ENCODE measurements around the gene DSCAML1.

DNA sequence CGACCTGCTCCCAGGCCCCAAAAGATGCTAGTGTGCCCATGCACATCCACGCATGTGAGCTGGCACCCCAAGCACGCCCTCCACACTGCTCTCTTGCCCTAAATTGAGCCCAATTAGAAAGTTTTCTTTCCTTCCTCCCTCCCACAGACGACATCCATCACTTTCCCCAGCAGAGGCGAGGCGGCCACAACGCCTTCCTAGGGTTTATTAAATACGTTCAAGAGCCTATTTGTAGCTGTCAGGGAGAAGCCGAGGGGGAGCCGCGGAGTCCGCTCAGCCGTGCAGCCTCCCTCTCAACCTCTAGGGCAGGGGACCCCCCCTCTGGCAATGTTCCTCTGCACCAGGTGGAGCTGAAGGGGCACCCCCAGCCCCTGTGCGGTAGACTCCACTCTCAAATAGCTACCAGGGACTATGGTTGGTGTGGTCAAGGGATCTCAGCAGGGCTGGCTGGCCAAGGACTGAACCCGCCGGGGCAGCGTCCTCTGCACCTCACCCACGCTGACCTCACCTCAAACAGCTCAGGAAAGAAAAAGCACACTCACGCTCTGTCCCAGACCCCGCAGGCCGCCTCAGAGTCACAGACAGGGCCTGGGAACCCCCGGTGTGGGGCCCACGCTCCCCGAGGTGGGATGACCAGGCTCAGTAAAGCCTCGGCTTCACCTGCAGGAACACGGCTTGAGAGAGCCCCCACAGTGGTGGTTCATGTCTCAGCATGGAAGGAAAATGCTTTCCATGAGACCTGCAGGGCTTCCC is 152.4 kb downstream of the DSCAML1 start:
- TF ChIP-seq, protein P1, sequence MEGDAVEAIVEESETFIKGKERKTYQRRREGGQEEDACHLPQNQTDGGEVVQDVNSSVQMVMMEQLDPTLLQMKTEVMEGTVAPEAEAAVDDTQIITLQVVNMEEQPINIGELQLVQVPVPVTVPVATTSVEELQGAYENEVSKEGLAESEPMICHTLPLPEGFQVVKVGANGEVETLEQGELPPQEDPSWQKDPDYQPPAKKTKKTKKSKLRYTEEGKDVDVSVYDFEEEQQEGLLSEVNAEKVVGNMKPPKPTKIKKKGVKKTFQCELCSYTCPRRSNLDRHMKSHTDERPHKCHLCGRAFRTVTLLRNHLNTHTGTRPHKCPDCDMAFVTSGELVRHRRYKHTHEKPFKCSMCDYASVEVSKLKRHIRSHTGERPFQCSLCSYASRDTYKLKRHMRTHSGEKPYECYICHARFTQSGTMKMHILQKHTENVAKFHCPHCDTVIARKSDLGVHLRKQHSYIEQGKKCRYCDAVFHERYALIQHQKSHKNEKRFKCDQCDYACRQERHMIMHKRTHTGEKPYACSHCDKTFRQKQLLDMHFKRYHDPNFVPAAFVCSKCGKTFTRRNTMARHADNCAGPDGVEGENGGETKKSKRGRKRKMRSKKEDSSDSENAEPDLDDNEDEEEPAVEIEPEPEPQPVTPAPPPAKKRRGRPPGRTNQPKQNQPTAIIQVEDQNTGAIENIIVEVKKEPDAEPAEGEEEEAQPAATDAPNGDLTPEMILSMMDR (IDR thresholded peaks at IDR 0.05; ENCODE audit: low read length): no peak
- no peak for TF ChIP-seq EZH2 (IDR thresholded peaks at IDR 0.05; ENCODE audit: borderline replicate concordance, low read length)

Data from OCI-LY1 (cell line).